Renal cortex interstitium (tissue), 11 donors: ENCODE results near the gene HIF3A. TPM values are rescaled to one million over a fixed set of nuclear protein-coding genes. Genes with fewer than 3 reads are reported as not detected.

Experiments used
- DNase-seq, 11 donors: peaks; one replicate each; pipeline ENCODE4 v3.0.0-alpha.2; 2013; ENCODE audit warnings: low read depth in 9 of 11, low spot score in 4 of 11; ENCODE audit errors: extremely low read depth in 1 of 11
- polyA plus RNA-seq, 3 donors: library from polyadenylated mRNA; unstranded; fragments of 120-200 nt; gene quantifications; one replicate each; pipeline ENCODE4 v1.2.1, GENCODE V29; 2013; ENCODE audit not compliant: insufficient read length in 3 of 3

HIF3A gene
- polyA plus RNA-seq, 3 donors, result 38.7 to 67.3 (median 39.6) TPM

DNA sequence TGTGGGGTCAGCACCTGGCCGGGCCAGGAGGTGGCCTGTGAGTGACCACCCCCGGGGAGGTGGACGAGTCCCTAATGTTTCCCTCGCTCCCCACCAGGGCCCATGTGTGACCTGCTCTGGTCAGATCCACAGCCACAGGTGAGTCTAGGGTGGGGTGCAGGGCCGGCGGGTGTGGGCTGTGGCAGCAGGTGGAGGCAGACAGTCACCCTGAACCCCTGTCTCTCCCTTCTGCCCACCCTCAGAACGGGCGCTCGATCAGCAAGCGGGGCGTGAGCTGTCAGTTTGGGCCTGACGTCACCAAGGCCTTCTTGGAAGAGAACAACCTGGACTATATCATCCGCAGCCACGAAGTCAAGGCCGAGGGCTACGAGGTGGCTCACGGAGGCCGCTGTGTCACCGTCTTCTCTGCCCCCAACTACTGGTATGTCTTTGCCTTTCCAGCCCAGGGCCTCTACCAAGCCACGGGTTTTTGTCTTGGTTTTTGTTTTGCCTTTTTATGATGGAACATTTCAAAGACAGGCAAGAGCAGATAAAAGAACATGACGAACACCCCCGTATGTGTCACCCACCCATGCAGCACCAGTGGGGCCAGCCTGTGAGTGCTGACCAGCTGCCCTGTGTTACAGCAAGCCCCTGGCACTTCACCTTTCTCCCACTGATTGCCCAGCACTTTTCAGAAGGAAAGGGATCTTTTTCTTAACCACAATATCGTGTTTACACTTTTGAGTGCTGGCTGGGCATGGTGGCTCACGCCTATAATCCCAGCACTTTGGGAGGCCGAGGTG lies 91.7 kb downstream of the HIF3A start:
- DNase-seq, result no peak

DNA sequence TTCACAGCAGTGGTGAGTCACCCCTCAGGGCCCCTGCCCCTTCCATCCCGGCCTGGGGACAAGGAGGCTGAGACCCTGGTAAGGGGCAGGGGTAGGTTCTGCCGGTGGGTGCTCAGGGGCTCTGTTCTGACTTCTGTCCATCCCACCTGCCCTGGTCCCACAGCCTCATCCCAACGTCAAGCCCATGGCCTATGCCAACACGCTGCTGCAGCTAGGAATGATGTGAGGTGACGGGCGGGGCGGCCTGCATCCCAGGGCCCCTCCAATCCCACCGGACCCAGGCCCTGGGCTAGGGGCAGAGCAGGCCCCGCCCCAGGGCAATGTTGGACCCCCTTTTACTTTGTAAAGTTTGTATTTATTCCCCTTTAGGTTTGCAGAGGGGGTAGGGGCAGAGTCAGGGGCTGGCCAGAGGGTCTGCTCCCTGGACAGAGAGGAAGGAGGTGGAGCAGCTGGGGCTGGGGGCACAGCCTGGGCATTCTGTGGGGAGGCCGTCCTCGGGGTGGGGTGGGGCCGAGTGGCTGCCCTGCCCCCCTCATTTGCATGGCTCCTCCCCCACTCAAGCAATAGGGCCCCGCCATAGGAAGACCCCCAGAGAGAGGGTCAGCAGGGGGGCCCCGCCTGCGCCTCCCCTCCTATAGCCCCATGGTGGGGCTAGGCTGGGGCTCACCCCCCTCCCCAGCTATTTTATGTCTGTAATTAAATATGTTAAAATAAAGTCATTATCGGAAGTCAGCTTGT lies 93.4 kb downstream of the HIF3A start:
- no peak for DNase-seq

- no peak for DNase-seq
These were observed 94.0 kb downstream of the HIF3A start for GRCh38 chr19:46390866-46391265.

- no peak for DNase-seq
These were observed 94.7 kb downstream of the HIF3A start for GRCh38 chr19:46391296-46392251.

- DNase-seq, result peak in 1 of 11 donors; percentile 57
These were observed 95.5 kb downstream of the HIF3A start for GRCh38 chr19:46392252-46392801.

DNA sequence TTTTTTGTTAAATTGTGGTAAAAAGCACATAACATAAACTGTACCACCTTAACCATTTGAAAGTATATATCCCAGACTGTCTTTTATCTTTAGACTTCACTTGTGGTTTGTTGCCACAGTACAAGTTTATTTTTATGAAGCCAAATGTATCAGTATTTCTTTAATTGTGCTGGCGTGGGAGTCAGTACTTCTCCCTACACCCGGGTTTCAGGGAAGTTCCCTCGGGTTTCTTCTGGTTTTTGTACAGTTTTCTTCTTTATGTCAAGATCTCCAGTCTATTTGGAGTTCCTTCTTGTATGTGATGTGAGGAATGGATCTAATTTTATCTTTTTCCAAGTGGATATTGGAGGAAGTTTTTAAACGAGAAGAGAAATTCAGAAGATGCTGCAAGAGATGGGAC lies 96.0 kb downstream of the HIF3A start:
- DNase-seq, result no peak

Other genes starting within 250 kb of the HIF3A start
- not detected for gene IGFL3, start 172.4 kb upstream of the HIF3A start, polyA plus RNA-seq
- under 1 TPM in 1 of 3 donors, not detected in 2; 0.09 TPM for gene IGFL2, start 148.8 kb upstream of the HIF3A start, polyA plus RNA-seq
- gene IGFL1, start 67.3 kb upstream of the HIF3A start, polyA plus RNA-seq, result not detected
- gene PPP5C, start 50.0 kb downstream of the HIF3A start, polyA plus RNA-seq, result 100 to 1,000 TPM; 102 to 106 (median 104) TPM
- 10 to 100 TPM; 45.3 to 71.4 (median 57.8) TPM for gene CCDC8, start 116.5 kb downstream of the HIF3A start, polyA plus RNA-seq
- under 1 TPM; 0.62 to 0.88 (median 0.83) TPM for gene PNMA8C, start 131.9 kb downstream of the HIF3A start, polyA plus RNA-seq
- 10 to 100 TPM; 43.5 to 71.1 (median 52.2) TPM for gene PNMA8A, start 174.5 kb downstream of the HIF3A start, polyA plus RNA-seq
- 1 to 10 TPM; 3.2 to 5.5 (median 4.9) TPM for gene PNMA8B, start 198.8 kb downstream of the HIF3A start, polyA plus RNA-seq